SK-N-SH (cell line): ENCODE measurements around the gene ZMYND19.

ENCODE experiments used
- CTCF ChIP-seq: fragments of 200-600 bp; sonication (generic); IDR thresholded peaks from 2 replicates; pipeline ENCODE4 v1.6.1; 2017; ENCODE audit warnings: antibody characterized with exemption, mild to moderate bottlenecking, moderate library complexity
- FOXM1 ChIP-seq: IDR thresholded peaks from 2 replicates; pipeline ENCODE4 v1.4.0; 2012; ENCODE audit warnings: low read depth, mild to moderate bottlenecking
- TAF1 ChIP-seq: IDR thresholded peaks from 2 replicates; pipeline ENCODE4 v1.6.1; 2012; ENCODE audit warnings: low read depth, mild to moderate bottlenecking, low read length, moderate library complexity, borderline replicate concordance

GRCh38 chr9:137612741-137613142, 22.4 kb upstream of the ZMYND19 start:
- no peak for TF ChIP-seq CTCF
- TF ChIP-seq TAF1, result no peak
- no peak for TF ChIP-seq FOXM1
